ENCODE data around the gene SCAANT1.

SCAANT1 gene

GRCh38 chr3:63927422-63928280, 15.5 kb upstream of the SCAANT1 start:
- DNase-seq (ENCODE audit: low spot score in 2 of 2) (no peak), ATAC-seq (replicated peaks; ENCODE audit: extremely low read depth, poor library complexity, severe bottlenecking) (no peak)
- Mint-ChIP-seq H3K9me3 (no peaks in the 10 kb centered on the region), H3K36me3 (ENCODE audit: insufficient read depth) (peaks cover 12% of the 10 kb centered on the region), H3K4me1 (peaks cover 63% of the 10 kb centered on the region), H3K27me3 (no peaks in the 10 kb centered on the region), H3K4me3 (no peak overlapping the region), H3K27ac (ENCODE audit: low read depth) (no peak overlapping the region)

- no peak for DNase-seq (ENCODE audit: low spot score in 2 of 2)
- Mint-ChIP-seq H3K4me3 (no peak overlapping the region), H3K27ac (ENCODE audit: low read depth) (peak overlapping the region; percentile 48), H3K9me3 (no peaks in the 10 kb centered on the region), H3K4me1 (peaks cover 50% of the 10 kb centered on the region), H3K36me3 (ENCODE audit: insufficient read depth) (peaks cover 19% of the 10 kb centered on the region), H3K27me3 (no peaks in the 10 kb centered on the region)
- ATAC-seq (replicated peaks; ENCODE audit: extremely low read depth, poor library complexity, severe bottlenecking), result no peak
Measured at GRCh38 chr3:63926309-63926708, 14.1 kb upstream of the SCAANT1 start.

GRCh38 chr3:63922491-63923199, 10.5 kb upstream of the SCAANT1 start:
- Mint-ChIP-seq H3K27me3 (no peaks in the 10 kb centered on the region), H3K27ac (ENCODE audit: low read depth) (no peak overlapping the region), H3K4me3 (no peak overlapping the region), H3K36me3 (ENCODE audit: insufficient read depth) (peaks cover 28% of the 10 kb centered on the region), H3K4me1 (peaks cover 58% of the 10 kb centered on the region), H3K9me3 (no peaks in the 10 kb centered on the region)
- DNase-seq (ENCODE audit: low spot score in 2 of 2) (no peak), ATAC-seq (replicated peaks; ENCODE audit: extremely low read depth, poor library complexity, severe bottlenecking) (no peak)

- ATAC-seq (replicated peaks; ENCODE audit: extremely low read depth, poor library complexity, severe bottlenecking) (peak; percentile 40), DNase-seq (ENCODE audit: low spot score in 2 of 2) (no peak)
- Mint-ChIP-seq H3K36me3 (ENCODE audit: insufficient read depth) (peaks cover 33% of the 10 kb centered on the region), H3K4me1 (peaks cover 54% of the 10 kb centered on the region), H3K27ac (ENCODE audit: low read depth) (no peak overlapping the region), H3K4me3 (no peak overlapping the region), H3K9me3 (no peaks in the 10 kb centered on the region), H3K27me3 (no peaks in the 10 kb centered on the region)
Measured at GRCh38 chr3:63921741-63922482, 9.7 kb upstream of the SCAANT1 start.

- Mint-ChIP-seq H3K27ac (ENCODE audit: low read depth) (no peak overlapping the region), H3K9me3 (no peaks in the 10 kb centered on the region), H3K4me3 (no peak overlapping the region), H3K27me3 (no peaks in the 10 kb centered on the region), H3K4me1 (peaks cover 45% of the 10 kb centered on the region), H3K36me3 (ENCODE audit: insufficient read depth) (peaks cover 38% of the 10 kb centered on the region)
- DNase-seq (ENCODE audit: low spot score in 2 of 2) (no peak), ATAC-seq (replicated peaks; ENCODE audit: extremely low read depth, poor library complexity, severe bottlenecking) (no peak)
Measured at GRCh38 chr3:63920001-63920400, 7.8 kb upstream of the SCAANT1 start.

- H3K9me3 Mint-ChIP-seq, result no peaks in the 10 kb centered on the region
- ATAC-seq (replicated peaks; ENCODE audit: extremely low read depth, poor library complexity, severe bottlenecking) (no peak), DNase-seq (ENCODE audit: low spot score in 2 of 2) (no peak)
- no peak overlapping the region for H3K4me3 Mint-ChIP-seq
- H3K36me3 Mint-ChIP-seq (ENCODE audit: insufficient read depth), result peaks cover 43% of the 10 kb centered on the region
- H3K27me3 Mint-ChIP-seq, result no peaks in the 10 kb centered on the region
- H3K27ac Mint-ChIP-seq (ENCODE audit: low read depth), result no peak overlapping the region
- peaks cover 45% of the 10 kb centered on the region for H3K4me1 Mint-ChIP-seq
Measured at GRCh38 chr3:63918321-63918720, 6.1 kb upstream of the SCAANT1 start.

GRCh38 chr3:63914312-63914711, 2.1 kb upstream of the SCAANT1 start:
- Mint-ChIP-seq H3K27ac (ENCODE audit: low read depth) (peak overlapping the region; percentile 22), H3K36me3 (ENCODE audit: insufficient read depth) (peaks cover 46% of the 10 kb centered on the region), H3K27me3 (no peaks in the 10 kb centered on the region), H3K4me3 (peak overlapping the region; percentile 85), H3K9me3 (no peaks in the 10 kb centered on the region), H3K4me1 (peaks cover 62% of the 10 kb centered on the region)
- DNase-seq (ENCODE audit: low spot score in 2 of 2), result no peak
- ATAC-seq (replicated peaks; ENCODE audit: extremely low read depth, poor library complexity, severe bottlenecking), result no peak

GRCh38 chr3:63912768-63913588, 795 bp upstream of the SCAANT1 start:
- peaks cover 38% of the 10 kb centered on the region for H3K36me3 Mint-ChIP-seq (ENCODE audit: insufficient read depth)

GRCh38 chr3:63911509-63911872, 692 bp downstream of the SCAANT1 start:
- H3K36me3 Mint-ChIP-seq (ENCODE audit: insufficient read depth), result peaks cover 29% of the 10 kb centered on the region
- no peaks in the 10 kb centered on the region for H3K27me3 Mint-ChIP-seq
- peak overlapping the region; percentile 88 for H3K27ac Mint-ChIP-seq (ENCODE audit: low read depth)
- ATAC-seq (replicated peaks; ENCODE audit: extremely low read depth, poor library complexity, severe bottlenecking) (peak; percentile 38), DNase-seq (ENCODE audit: low spot score in 2 of 2) (no peak)
- peaks cover 40% of the 10 kb centered on the region for H3K4me1 Mint-ChIP-seq
- no peaks in the 10 kb centered on the region for H3K9me3 Mint-ChIP-seq
- peak overlapping the region; percentile 85 for H3K4me3 Mint-ChIP-seq

More at GRCh38 chr3:63912768-63913588, 795 bp upstream of the SCAANT1 start:
- H3K27ac Mint-ChIP-seq (ENCODE audit: low read depth), result peak overlapping the region; percentile 89
- H3K4me1 Mint-ChIP-seq, result peaks cover 51% of the 10 kb centered on the region
- ATAC-seq (replicated peaks; ENCODE audit: extremely low read depth, poor library complexity, severe bottlenecking) (peak; percentile 26), DNase-seq (ENCODE audit: low spot score in 2 of 2) (peak in 1 of 2 donors; percentile 26)
- peak overlapping the region; percentile 85 for H3K4me3 Mint-ChIP-seq
- H3K9me3 Mint-ChIP-seq, result no peaks in the 10 kb centered on the region
- H3K27me3 Mint-ChIP-seq, result no peaks in the 10 kb centered on the region

- no peak for DNase-seq (ENCODE audit: low spot score in 2 of 2)
- Mint-ChIP-seq H3K27ac (ENCODE audit: low read depth) (peak overlapping the region; percentile 88), H3K36me3 (ENCODE audit: insufficient read depth) (peaks cover 26% of the 10 kb centered on the region), H3K9me3 (no peaks in the 10 kb centered on the region), H3K4me1 (peaks cover 36% of the 10 kb centered on the region), H3K4me3 (peak overlapping the region; percentile 85), H3K27me3 (no peaks in the 10 kb centered on the region)
- peak; percentile 37 for ATAC-seq (replicated peaks; ENCODE audit: extremely low read depth, poor library complexity, severe bottlenecking)
Measured at GRCh38 chr3:63910891-63911290, 1.3 kb downstream of the SCAANT1 start.

GRCh38 chr3:63910001-63910400, 2.2 kb downstream of the SCAANT1 start:
- no peak for DNase-seq (ENCODE audit: low spot score in 2 of 2)
- ATAC-seq (replicated peaks; ENCODE audit: extremely low read depth, poor library complexity, severe bottlenecking), result no peak

GRCh38 chr3:63909431-63909830, 2.8 kb downstream of the SCAANT1 start:
- Mint-ChIP-seq H3K36me3 (ENCODE audit: insufficient read depth) (peaks cover 19% of the 10 kb centered on the region), H3K9me3 (no peaks in the 10 kb centered on the region), H3K4me1 (peaks cover 33% of the 10 kb centered on the region), H3K27ac (ENCODE audit: low read depth) (peak overlapping the region; percentile 88), H3K27me3 (no peaks in the 10 kb centered on the region), H3K4me3 (no peak overlapping the region)
- no peak for DNase-seq (ENCODE audit: low spot score in 2 of 2)
- ATAC-seq (replicated peaks; ENCODE audit: extremely low read depth, poor library complexity, severe bottlenecking), result no peak

More at GRCh38 chr3:63910001-63910400, 2.2 kb downstream of the SCAANT1 start:
- Mint-ChIP-seq H3K9me3 (no peaks in the 10 kb centered on the region), H3K27me3 (no peaks in the 10 kb centered on the region), H3K4me3 (no peak overlapping the region), H3K36me3 (ENCODE audit: insufficient read depth) (peaks cover 22% of the 10 kb centered on the region), H3K27ac (ENCODE audit: low read depth) (peak overlapping the region; percentile 88), H3K4me1 (peaks cover 36% of the 10 kb centered on the region)
